NCI-H345 treated with DMSO at 0.1 percent for 48 hours (cell line): ENCODE measurements around the gene CD7.

Source experiments
- DNase-seq: peaks from one replicate; lab custom pipeline; 2025; ENCODE audit not compliant: unreplicated experiment; lab: John Stamatoyannopoulos, UW

CD7 gene

DNA sequence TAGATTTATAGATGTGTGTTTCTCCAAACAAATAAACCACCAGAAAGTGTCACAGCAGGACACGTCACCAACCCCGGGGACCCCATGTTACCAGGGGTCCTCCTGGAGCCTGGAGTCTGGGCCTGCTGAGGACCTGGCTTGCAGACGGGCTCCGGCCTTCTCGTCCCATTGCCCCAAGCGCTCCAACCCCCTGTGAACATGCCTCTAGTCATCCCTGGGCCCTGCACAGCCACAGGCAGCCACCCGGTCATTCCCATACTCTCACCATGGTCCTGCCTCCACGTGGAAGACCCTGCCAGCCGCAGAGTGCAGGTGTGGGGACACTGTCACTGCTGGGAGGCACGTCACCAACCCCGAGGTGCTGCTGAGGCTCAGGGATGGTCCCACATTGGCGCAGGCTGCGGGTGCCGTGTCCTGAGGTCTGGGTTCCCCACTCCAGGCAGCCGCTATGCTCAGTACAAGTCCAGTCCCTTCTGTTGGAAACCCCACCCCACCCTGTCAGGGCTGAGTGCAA lies 11.6 kb upstream of the CD7 start:
- no peak for DNase-seq

DNA sequence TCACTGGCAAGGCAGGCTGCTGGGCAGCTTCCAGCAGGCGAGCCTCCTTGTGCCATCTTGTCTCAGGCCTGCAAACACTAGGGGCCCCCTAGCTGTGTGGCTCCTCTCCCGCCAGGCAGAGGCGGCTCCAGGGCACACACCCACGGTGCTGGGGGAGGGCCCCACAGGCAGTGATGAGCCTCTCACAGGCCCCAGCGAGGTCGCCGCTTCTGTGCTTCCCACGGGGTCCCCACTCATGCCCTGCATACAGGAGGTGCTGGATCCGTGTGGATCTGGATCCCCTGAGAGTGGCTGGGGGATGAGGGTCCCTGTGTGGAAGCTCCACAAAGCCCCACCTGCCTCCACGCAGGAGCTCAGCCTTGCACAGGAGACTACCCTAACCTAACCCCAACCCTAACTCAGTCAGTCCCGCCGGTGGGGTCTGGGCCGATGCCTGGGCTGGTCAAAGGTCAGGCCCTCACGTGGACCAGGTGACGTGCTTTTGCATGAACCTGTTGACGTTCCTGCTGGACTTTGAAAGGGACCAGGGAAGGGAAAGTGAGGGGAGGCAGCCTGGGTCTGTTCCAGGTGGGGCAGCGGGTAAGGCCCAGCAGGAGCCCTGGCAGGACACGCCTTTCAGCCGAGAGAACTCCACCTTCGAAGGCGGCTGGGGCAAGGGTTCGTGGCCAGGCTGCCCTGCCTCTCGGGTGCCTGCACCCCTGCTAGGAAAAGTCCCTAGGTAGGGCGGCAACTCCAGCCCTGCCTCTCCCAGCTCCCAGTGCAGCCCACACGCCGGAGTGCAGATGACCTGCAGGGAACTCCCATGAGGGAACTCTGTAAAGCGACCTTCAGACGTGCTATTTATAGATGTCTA lies 11.0 kb upstream of the CD7 start:
- no peak for DNase-seq

DNA sequence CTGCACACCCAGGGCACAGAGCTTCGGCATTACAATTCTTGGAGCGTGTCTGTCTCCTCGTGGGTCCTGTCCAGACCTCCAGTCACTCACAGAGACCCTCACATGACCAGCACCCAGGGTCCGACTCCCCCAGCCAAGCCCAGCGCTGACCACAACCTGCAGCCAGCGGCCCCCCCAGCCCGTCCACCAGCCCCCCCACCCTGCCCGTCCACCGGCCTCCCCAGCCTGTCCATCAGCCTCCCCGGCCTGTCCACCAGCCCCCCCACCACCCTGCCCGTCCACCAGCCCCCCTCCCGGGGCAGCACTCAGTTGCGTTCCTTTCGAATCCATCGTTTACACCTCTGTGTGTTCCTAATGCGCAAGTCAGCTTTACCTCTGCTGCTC lies 10.3 kb upstream of the CD7 start:
- no peak for DNase-seq

DNA sequence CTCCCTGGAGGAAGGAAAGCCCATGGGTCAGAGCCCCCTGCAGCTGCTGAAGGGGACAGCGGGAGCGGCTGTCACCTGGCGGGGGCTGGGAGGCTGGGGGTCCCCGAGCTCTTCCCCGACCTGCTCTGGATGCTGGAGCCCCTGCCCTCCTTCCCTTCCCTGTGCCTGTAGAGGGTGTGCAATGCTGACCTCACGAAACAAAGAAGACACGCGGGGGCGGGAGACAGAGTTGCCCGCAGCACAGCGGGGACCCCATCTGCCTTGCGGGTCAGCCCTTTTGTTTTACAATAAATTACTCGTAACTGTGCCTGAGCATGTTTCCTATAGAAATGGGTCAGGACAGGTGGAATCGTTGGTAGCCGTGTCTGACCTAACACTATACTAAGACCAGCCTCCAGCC lies 9.9 kb upstream of the CD7 start:
- DNase-seq: no peak

DNA sequence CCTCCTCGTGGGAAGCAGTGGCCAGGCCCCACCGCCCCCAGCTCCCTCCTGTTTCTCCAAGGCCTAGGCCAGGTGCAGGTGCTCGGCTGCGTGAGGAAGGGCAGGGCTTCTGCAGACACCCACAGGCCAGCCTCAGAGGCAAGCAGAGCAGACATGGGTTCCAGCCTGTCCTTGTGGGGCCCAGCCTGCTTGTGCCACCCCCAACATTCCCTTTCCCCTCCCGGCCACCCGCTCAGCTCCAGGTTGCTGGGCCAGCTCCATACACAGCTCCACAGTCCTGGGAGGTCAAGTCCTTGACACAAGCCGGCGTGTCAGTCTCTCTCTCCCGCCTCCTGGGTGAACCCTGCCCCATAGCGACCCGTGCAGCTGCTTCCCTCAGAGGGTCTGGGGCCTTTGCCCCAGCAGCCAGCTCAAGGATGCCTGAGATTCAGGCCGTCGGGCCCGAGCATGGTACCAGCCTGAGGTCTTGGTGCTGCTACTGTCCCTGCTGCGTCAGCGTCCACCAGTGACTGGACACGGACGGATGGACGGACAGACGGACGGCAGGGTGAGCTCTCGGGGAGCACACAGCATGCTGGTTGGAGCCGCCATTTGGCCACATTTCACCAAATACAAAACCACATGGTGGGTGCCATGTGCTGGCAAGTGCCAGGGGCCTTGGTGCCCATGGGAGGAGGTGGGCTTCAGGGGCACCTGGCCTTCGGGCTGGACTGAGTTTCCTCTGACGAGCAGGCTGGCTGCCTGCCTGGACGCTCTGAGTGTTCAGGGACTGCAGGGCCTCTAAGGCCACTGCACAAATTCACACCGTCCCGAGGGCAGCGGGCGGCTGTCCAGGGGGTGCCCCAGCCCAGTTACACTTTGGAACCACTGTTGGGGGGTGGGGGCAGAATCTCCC lies 8.1 kb upstream of the CD7 start:
- no peak for DNase-seq

DNA sequence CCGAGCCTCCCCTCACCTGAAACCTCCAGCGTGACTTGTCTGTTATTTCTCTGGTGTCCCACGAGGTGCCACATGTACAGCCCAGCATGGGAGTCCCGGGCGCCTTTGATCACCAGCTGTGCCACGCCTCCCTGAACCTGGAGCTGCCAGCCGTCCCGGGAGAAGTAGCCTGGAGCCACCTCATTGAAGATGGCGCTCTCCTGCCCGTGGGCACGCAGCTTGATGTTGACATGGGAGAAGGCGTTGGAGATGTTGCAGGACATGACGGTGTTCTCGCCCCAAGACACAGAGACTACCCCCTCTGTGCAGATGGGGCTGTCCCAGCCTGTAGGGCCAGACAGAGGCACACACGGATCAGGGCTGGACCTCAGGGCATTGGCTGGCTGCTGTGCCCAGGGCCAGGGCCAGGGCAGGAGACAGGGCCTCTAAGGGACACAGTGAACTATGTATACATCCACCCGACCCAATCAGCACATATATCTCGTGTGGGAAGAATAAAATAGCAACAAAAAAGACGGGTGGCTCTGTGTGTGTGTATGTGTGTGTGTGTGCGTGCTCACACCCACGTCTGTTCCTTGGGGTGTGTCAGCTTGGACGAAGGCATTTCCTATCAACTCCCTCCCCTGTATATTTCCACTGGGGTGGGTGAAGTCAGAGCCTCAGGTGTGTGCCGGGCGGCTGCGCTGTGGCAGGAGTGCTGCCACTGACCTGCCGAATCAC lies 7.3 kb upstream of the CD7 start:
- DNase-seq: no peak

DNA sequence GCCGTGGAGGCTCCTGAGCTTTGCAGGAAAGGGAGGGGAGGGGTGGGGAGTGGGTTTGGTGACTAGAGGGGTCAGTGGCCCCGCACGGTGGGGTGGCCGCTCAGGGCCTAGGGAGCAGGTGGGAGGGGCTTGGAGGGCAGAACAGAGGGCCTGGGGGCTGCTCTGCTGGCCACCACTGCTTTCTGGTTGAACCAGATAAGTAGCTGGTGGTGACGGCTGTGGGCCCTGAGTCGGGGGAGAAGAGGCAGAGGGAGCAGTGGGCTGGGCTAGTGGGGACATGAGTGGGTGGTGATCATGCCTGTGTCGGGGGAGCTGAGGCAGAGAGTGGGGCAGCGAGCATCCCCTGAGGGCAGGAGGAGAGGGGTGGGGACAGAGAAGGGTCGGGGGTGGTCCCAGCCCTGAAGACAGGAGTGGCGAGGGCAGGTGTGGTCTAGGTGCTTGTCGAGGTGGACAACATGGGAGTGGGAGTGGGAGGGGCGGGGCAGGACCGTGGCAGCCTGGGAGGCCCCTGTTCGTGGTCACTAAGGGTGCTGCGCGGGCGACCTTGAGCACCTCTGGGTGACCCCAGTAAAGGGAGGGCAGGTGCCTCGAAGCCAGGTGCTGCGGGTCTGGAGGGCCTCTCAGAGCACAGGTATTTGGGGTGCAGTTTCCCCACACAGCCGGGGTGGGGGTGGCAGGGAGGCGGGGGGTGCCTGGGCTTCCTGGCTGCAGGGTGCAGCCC lies 6.3 kb upstream of the CD7 start:
- DNase-seq: no peak

DNA sequence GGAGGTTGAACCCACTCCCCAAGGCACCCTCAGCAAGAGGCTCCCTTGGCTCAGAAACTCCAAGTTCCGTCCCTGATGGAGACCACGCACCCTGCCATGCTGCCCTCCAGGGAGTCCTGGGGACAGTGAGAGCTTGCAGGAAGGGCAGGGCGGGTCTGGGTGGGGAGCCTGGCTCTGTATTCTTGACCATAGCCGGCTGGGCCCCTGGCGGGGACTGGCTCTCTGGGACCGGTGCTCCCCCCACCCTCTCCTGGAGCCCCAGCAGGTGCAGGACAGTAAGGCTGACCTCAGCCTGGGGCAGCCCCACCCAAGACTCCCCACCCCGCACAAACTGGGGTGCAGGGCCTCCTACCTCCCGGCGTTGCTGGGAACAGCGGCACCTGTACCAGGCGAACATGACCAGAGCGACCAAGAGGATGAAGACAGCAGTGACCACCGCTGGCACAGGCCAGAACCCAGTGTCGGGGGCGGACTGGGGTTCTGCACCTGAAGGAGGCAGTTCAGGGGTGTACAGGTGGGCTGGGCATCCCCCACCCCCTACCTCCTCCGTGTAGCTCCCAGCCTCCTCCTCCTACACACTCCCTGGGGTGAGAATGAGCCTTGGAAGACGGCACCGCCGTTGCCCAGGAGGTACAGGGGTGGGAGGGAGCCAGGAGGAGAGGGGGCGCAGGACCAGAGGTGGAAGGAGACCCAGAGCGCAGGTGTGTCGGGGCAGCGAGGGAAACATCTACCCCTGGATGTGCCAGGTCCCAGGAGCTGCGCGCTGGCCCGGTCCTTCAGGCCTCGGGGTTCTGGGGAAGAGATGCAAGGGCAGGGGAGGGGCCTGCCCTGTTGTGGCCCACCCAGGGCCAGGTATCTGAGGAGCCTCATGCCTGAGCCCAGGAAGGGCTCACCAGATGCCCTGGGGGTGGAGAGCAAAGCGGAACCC lies 5.4 kb upstream of the CD7 start:
- DNase-seq: no peak

DNA sequence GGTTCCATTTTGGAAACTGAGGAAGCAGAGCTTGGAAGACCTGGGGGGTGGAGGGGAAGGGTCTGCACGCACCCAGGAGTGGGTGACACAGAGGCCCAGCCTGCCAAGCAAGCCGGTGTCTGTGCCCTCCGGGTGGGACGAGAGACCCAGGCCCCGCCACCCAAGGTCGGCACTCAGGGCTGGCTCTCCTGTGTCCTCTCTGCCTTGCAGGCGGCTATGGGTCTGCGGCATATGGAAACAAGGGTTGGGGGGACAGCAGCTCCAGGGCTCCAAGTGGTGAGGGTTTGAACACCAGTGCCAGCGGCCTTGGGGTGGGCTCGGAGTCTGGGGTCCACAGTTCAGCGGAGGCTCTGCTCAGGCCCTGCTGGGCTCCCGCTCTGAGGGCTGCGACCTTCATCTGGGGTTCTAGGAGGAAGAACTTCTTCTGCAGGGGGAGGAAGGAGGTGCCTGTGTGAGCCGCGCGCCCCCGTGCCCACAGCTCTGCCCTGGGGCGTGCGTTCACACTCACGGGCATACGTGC lies 4.6 kb upstream of the CD7 start:
- no peak for DNase-seq

DNA sequence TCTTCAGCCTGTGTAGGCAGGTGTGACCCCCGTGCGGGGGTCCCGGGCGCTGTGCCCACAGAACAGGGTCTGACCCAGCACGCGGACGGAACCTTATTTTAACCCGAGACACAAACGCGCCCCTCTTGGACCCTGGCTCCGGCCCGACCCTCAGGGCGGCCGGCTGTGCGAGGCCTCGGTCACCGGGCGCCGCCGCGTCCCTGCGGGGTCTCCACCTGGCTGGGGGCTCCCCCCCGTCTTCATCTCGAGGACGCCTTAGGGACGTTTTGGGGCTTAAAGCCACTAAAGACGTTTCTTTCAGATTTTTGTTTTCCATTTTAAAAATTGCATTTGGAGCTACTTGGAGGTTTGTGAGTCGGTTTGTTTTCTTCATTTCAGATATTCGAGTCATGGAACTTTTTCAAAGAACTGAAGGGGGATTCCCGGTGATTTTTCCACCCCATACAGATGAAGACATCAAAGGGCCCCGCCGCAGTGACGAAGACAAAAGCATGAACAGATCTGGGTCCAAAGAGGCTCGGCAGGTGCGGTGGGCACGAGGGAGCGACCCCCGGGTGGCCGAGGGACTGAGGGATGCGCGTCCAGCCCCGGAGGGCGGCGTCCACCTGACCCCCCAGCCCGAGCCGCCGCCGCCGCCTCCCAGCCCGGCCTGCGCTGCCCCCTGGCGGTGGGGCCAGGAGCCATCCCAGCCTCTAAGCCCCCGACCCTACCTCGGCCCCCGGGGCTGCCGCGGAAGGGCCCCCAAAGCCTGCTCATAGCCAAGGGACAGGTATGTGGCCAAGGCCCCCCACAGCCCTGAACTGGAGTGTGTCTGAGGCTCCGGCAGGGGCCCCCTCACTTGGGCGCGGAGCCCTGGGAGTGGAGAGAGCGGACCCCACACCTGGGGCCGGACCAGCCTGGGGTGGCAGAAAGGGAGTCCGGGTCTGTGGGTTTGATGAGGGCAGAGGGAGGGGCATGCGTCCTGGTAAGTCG lies 3.8 kb upstream of the CD7 start:
- no peak for DNase-seq

DNA sequence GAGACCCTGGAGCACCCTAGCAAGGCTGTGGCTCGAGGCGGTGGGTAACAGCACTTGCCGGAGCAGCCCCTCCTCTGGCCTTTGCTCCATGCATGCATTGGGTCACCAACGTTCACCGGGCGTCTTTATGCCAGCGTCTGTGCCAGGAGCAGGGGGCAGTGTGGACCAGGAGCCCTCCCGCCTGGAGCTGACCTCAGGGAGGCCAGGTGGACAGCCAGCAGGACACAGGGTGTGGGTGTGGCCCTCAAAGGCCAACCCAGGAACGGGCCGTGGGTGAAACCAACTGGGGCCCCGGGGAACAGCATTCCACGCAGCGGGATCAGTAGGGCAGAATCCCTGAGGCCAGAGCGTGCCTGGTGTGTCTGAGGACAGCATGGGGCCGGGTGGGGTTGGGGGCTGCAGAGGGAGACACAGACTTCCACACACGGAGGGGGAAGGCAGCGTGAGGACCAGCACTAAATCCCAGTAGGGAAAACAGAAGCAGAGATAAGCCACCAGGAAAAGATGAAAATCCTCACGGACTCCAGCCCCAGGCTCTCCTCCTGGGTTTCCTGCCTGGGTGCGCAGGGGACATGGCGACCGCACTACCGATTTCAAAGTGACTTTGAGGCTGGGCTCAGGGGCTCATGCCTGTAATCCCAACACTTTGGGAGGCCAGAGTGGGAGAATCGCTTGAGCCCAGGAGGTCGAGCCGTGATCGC lies 2.9 kb upstream of the CD7 start:
- no peak for DNase-seq

DNA sequence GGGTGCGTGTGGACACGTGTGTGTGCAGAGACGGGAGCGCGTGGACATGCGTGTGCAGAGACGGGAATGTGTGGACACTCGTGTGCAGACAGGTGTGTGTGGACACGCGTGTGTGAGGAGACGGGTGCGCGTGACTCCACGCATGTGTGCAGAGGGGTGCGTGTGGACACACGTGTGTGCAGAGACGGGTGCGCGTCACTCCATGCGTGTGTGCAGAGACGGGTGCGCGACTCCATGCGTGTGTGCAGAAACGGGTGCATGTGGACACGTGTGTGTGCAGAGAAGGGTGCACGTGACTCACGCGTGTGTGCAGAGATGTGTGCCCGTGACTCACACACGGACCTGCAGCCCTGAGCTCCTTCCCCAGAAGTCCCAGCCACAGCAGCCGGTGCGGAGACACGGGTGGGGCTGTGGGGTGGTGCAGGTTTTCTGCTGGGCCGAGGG lies 2.2 kb upstream of the CD7 start:
- DNase-seq: no peak

DNA sequence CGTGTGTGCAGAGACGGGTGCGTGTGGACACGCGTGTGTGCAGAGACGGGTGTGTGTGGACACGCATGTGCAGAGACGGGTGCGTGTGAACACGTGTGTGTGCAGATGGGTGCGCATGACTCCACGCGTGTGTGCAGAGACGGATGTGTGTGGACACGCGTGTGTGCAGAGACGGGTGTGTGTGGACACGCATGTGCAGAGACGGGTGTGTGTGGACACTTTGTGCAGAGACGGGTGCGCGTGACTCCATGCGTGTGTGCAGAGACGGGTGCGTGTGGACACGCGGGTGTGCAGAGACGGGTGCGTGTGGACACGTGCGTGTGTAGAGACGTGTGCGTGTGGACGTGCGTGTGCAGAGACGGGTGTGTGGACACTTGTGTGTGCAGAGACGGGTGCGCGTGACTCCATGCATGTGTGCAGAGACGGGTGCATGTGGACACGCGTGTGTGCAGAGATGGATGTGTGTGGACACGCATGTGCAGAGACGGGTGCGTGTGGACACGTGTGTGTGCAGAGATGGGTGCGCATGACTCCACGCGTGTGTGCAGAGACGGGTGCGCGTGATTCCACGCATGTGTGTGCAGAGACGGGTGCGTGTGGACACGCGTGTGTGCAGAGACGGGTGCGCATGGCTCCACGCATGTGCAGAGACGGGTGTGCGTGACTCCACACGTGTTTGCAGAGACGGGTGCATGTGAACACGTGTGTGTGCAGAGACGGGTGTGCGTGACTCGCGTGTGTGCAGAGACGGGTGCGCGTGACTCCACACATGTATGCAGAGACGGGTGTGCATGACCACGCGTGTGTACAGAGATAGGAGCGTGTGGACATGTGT lies 1.6 kb upstream of the CD7 start:
- DNase-seq: no peak

DNA sequence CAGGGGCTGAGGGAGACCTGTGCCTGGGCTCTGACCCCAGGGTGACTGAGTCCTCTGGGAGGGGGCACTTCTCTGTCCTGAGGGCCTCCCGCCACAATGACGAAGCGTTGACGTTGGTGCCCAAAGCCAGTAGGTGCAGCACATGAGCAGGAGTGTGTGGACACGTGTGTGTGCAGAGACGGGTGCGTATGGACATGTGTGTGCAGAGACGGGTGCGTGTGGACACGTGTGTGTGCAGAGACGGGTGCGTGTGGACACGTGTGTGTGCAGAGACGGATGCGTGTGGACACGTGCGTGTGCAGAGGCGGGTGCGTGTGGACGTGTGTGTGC lies 726 bp upstream of the CD7 start:
- DNase-seq: no peak

DNA sequence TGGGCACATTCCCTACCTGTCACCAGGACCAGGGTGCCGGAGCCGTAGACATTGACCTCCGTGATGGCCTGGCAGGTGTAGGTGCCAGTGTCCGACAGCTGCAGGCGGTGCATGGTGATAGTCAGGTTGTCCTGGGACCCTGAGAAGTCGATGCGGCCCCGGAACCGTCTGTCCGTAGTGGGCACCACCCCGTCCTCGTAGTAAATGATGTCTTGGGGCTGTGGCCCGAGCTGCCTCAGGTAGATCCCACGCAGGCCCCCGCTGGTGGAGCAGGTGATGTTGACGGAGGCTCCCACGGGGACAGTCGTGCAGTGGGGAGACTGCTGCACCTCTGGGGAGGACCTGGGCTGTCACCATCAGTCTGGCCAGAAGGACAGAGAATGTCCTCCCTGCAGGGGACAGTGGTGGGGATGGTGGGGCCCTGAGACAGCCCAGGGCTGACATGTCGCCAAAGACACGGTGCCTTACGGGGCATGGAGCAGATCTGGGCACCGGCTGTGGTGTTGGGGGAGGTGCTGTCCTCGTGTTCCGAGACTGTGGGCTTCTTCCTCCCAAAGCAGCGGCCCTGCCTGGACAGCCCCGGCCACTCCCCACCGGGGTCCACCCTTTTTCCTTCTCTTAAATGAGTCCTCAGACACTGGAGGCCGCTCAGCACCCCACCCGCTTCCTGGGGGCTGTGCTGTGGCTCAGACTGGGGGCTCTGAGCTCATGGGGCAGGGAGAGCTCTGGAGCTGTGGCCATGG lies 586 bp downstream of the CD7 start:
- DNase-seq: no peak

DNA sequence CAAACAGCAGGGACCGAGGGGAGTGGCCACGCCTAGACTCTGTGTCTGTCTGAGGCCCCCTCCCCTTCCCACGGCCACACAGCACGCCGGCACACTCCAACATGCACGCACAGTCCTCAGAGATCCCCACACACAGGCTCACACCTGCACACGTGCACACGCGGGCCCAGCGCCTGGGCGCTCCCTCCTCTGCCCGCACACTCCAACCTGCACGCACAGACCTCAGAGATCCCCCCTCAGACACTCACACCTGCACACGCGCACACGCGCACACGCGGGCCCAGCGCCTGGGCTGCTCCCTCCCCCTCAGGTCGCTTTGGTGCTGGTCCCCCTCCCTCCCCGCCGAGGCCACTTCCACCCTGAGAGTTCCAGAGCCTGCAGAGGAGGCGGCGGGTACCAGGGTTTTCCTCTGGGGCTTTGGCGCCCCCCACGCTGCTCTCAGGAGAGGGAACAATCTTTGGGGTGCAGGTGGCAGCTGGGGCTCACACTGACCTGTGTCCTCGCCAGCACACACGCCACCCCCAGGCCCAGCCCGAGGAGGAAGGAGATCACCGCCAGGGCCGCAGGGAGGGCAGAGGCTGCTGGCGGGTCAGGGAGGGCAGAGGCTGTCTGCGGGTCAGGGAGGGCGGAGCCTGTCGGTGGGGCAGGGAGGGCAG lies 1.6 kb downstream of the CD7 start:
- no peak for DNase-seq
